ENCODE results near the gene TIGD4. TPM values are rescaled to one million over a fixed set of nuclear protein-coding genes. Genes with fewer than 3 reads are reported as not detected.

The TIGD4 gene
- total and polyA plus RNA-seq, 2 of the 13 experiments (the other 11 are each of a cell fraction or from before 2014, with no cell fraction given): 0.15 to 0.62 TPM

- in situ Hi-C loops (cut with HindIII; ENCODE audit: extremely low pct_ligation_motif_present, low pct_unique_long_range_greater_than_20kb) (loop anchor here (10.0 kb wide), 1 partner anchor 265 kb away; no protein-coding TSS in a partner anchor), intact Hi-C loops (cut with micrococcal nuclease; ENCODE audit: unreplicated experiment) (no loop called here)
- FAIRE-seq (no peak), DNase-seq (ENCODE audit: low spot score) (no peak), ATAC-seq (no peak)
- ChIA-PET POLR2A (no interaction called here), CTCF (ENCODE audit: low intra/inter-chr PET ratio, low total read pairs) (no interaction called here)
- Histone ChIP-seq H3K27me3 (ENCODE audit: control insufficient read depth in 1 of 2, insufficient read depth in 2 of 2, low read length in 2 of 2) (no peaks in the 10 kb centered on the region), H2AFZ (ENCODE audit: low read length) (no peak overlapping the region), H3K36me3 (replicated peaks in 1 of 2; ENCODE audit: control insufficient read depth in 1 of 2, insufficient read depth in 2 of 2, low read length in 2 of 2) (no peaks in the 10 kb centered on the region), H3K4me2 (ENCODE audit: low read depth, low read length) (no peak overlapping the region), H3K9me3 (ENCODE audit: low read length) (no peaks in the 10 kb centered on the region), H3K9ac (ENCODE audit: insufficient read depth, low read depth, low read length) (no peak overlapping the region), H3K27ac (ENCODE audit: extremely low read length, insufficient read depth, low read length) (no peak overlapping the region), H4K20me1 (ENCODE audit: insufficient read depth, low read length) (no peaks in the 10 kb centered on the region), H3K4me3 (replicated peaks in 1 of 3; ENCODE audit: insufficient read depth in 1 of 3, low read depth in 2 of 3, low read length in 3 of 3) (no peak overlapping the region), H3K4me1 (ENCODE audit: insufficient read depth, low read length) (peaks cover 25% of the 10 kb centered on the region), H3K79me2 (ENCODE audit: insufficient read depth, low read length) (no peaks in the 10 kb centered on the region)
- no peak for TF ChIP-seq RBM22 (optimal IDR thresholded peaks at IDR 0.05; ENCODE audit: low read length)
- TF ChIP-seq, protein P1, sequence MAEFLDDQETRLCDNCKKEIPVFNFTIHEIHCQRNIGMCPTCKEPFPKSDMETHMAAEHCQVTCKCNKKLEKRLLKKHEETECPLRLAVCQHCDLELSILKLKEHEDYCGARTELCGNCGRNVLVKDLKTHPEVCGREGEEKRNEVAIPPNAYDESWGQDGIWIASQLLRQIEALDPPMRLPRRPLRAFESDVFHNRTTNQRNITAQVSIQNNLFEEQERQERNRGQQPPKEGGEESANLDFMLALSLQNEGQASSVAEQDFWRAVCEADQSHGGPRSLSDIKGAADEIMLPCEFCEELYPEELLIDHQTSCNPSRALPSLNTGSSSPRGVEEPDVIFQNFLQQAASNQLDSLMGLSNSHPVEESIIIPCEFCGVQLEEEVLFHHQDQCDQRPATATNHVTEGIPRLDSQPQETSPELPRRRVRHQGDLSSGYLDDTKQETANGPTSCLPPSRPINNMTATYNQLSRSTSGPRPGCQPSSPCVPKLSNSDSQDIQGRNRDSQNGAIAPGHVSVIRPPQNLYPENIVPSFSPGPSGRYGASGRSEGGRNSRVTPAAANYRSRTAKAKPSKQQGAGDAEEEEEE (CRISPR knock-in tag; IDR thresholded peaks at IDR 0.05; ENCODE audit: borderline replicate concordance): no peak
- TF ChIP-seq ZNF564 (CRISPR knock-in tag; IDR thresholded peaks at IDR 0.05): no peak
- no peak for TF ChIP-seq HOXA7 (CRISPR knock-in tag; IDR thresholded peaks at IDR 0.05)
- no peak for TF ChIP-seq ISL2 (CRISPR knock-in tag; IDR thresholded peaks at IDR 0.05)
- TF ChIP-seq SAP130 (CRISPR knock-in tag; IDR thresholded peaks at IDR 0.05; ENCODE audit: low read depth): no peak
- TF ChIP-seq CBX1 (IDR thresholded peaks at IDR 0.05; ENCODE audit: low read depth): no peak
- no peak for TF ChIP-seq HNF4A (CRISPR knock-in tag; IDR thresholded peaks at IDR 0.05)
- TF ChIP-seq ARNT (IDR thresholded peaks at IDR 0.05): no peak
- BruUV-seq (replicated peaks): no TSS peak
- 79% methylated on average over 24 of the region's 24 CpGs for WGBS (ENCODE audit: low lambda C conversion rate)
Measured at GRCh38 chr4:152719801-152720556, 59.6 kb downstream of the TIGD4 start.

Other genes starting within 250 kb of the TIGD4 start
- gene FBXW7, start 243.6 kb downstream of the TIGD4 start, total RNA-seq (2016; rRNA removed; fragmentation: Illumina TruSeq; extraction: Trizol): 21.7 and 40.9 TPM in 2 replicates
- gene FBXW7, start 243.6 kb downstream of the TIGD4 start, polyA plus RNA-seq (2011; rRNA removed): 5.0 and 5.9 TPM in 2 replicates
- not detected in 2 replicates for gene TMEM154, start 99.7 kb downstream of the TIGD4 start, total RNA-seq (2016; rRNA removed; fragmentation: Illumina TruSeq; extraction: Trizol)
- 0.03 TPM in 2 replicates for gene TMEM154, start 99.7 kb downstream of the TIGD4 start, polyA plus RNA-seq (2011; rRNA removed)
- 27.7 and 44.8 TPM in 2 replicates for gene ARFIP1, start 224 bp upstream of the TIGD4 start, total RNA-seq (2016; rRNA removed; fragmentation: Illumina TruSeq; extraction: Trizol)
- 7.5 and 9.9 TPM in 2 replicates for gene ARFIP1, start 224 bp upstream of the TIGD4 start, polyA plus RNA-seq (2011; rRNA removed)
- 0.03 and 0.07 TPM in 2 replicates for gene FHDC1, start 156.6 kb upstream of the TIGD4 start, total RNA-seq (2016; rRNA removed; fragmentation: Illumina TruSeq; extraction: Trizol)
- gene FHDC1, start 156.6 kb upstream of the TIGD4 start, polyA plus RNA-seq (2011; rRNA removed): 0.15 and 0.21 TPM in 2 replicates